Measurements from ENCODE around the gene RTKN. TPM values are rescaled to one million over a fixed set of nuclear protein-coding genes. Genes with fewer than 3 reads are reported as not detected.

The RTKN gene
- polyA plus RNA-seq, 4 donors = 62.1 to 79.9 (median 66.2) TPM

- no peak for DNase-seq (ENCODE audit: low read depth in 4 of 4, low spot score in 3 of 4)
These were observed 57.7 kb downstream of the RTKN start for GRCh38 chr2:74384051-74384450.

- DNase-seq (ENCODE audit: low read depth in 4 of 4, low spot score in 3 of 4) = no peak
These were observed 58.5 kb downstream of the RTKN start for GRCh38 chr2:74383254-74383653.

DNA sequence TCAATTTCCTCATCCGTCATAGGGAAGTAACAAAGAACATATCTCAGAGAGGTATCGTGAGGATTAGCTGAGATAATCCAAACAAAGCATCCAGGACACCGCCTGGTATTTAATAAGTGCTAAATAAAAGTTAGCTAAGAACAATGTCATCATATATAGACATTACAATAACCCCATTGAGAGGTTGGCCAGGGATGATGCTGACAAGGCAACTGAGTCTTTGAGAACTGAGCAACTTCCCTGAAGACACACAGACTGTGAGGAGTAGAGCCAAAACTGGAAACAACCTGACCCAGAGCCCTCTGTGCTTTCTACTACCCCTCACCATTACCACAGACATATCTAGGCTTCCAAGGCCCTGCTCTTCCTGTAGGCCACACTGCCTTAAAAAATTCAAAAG, 60.0 kb downstream of the RTKN start:
- DNase-seq (ENCODE audit: low read depth in 4 of 4, low spot score in 3 of 4) = no peak

DNA sequence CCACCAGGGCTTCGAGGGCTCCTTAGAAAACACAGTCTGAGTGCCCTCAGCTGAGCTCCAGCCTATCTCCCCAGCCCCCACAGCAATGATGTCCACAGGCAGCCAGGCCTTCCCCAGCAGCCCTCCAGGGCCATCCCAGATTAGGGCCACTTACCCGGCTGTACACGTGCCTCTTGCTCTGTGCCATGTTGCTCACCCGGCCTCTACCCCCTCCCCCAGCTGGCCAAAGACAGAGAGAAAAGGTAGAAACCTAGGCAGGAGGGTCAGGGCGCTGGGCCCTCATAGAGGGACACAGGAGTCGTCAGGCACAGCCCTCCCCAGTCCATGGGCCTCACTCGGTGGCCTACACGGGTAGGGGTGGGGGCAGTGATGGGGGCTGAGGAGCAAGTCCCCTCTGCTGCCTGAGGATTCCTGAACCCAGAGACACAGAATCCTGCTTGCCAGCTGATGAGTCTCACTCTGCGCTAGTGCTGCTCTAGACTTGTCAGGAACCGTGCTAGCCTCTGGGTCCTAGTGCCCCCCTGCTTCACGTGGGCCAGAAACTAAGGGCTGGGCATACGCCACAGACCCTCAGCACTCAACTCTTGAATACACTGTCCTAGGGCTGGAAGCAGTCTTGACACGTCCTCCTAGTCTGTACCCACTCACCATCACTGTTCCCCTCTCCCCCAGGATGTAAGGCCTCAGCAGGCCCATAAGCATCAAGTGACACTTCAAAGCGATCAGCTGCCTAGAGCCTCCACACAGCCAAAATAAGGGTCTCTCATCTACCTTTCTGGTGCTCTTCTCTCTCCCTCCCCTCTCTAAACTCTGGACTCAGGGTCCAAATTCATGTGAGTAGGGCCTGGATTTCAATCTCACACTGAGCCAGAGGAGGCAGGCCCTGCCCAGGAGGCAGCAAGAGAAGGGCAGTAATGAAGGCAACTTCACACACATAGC, 61.6 kb downstream of the RTKN start, which contains the start of gene DCTN1:
Gene DCTN1 (minus strand): TSS at position 461 of the 939 bp plus-strand sequence. CDS start 274 bp downstream, at position 187.
- DNase-seq (ENCODE audit: low read depth in 4 of 4, low spot score in 3 of 4) = peak in 3 of 4 donors; percentile 36 to 48 (median 43)

DNA sequence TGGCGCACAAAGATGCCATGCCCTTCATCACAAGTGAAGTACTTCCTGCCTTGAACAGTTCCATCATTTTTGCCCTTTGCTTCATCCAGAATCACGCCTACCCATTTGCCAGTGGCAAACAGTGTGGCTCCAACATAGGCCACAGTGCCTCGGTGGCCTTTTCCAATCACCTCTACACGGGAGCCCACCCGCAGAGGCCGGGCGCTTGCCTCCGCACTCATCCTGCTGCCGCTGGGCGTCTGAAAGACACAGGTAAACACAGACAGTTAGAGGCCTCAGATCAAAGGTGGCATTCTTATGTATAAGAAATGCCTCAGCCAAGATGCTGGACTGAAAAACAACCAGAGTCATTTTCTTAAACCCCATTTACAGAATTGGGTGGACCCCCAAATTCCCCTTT, 63.7 kb downstream of the RTKN start:
- DNase-seq (ENCODE audit: low read depth in 4 of 4, low spot score in 3 of 4) = no peak

- DNase-seq (ENCODE audit: low read depth in 4 of 4, low spot score in 3 of 4) = no peak
These were observed 65.9 kb downstream of the RTKN start for GRCh38 chr2:74375838-74376237.

Other genes starting within 250 kb of the RTKN start
- gene MTHFD2, start 243.3 kb downstream of the RTKN start, polyA plus RNA-seq (ENCODE audit: insufficient read length in 4 of 4) = 10 to 100 TPM; 26.9 to 31.4 (median 27.7) TPM
- gene SLC4A5, start 98.5 kb downstream of the RTKN start, polyA plus RNA-seq (ENCODE audit: insufficient read length in 4 of 4) = 1 to 10 TPM; 1.8 to 3.1 (median 2.3) TPM
- gene DCTN1, start 61.6 kb downstream of the RTKN start, polyA plus RNA-seq (ENCODE audit: insufficient read length in 4 of 4) = 100 to 1,000 TPM; 146 to 166 (median 153) TPM
- 1 to 10 TPM; 5.0 to 9.5 (median 7.2) TPM for gene C2orf81, start 20.3 kb downstream of the RTKN start, polyA plus RNA-seq (ENCODE audit: insufficient read length in 4 of 4)
- 10 to 100 TPM; 36.7 to 44.2 (median 40.9) TPM for gene WDR54, start 20.2 kb downstream of the RTKN start, polyA plus RNA-seq (ENCODE audit: insufficient read length in 4 of 4)
- gene INO80B, start 13.2 kb upstream of the RTKN start, polyA plus RNA-seq (ENCODE audit: insufficient read length in 4 of 4) = 10 to 100 TPM; 20.2 to 29.5 (median 24.5) TPM
- gene WBP1, start 16.5 kb upstream of the RTKN start, polyA plus RNA-seq (ENCODE audit: insufficient read length in 4 of 4) = 100 to 1,000 TPM in 3 of 4 donors, 10 to 100 TPM in 1; 94.9 to 132 (median 109) TPM
- gene MOGS, start 23.4 kb upstream of the RTKN start, polyA plus RNA-seq (ENCODE audit: insufficient read length in 4 of 4) = 10 to 100 TPM; 47.9 to 58.5 (median 53.1) TPM
- gene MRPL53, start 30.7 kb upstream of the RTKN start, polyA plus RNA-seq (ENCODE audit: insufficient read length in 4 of 4) = 10 to 100 TPM; 36.6 to 67.9 (median 44.6) TPM
- 10 to 100 TPM in 2 of 4 donors, 1 to 10 TPM in 2; 8.0 to 12.1 (median 10.1) TPM for gene CCDC142, start 41.1 kb upstream of the RTKN start, polyA plus RNA-seq (ENCODE audit: insufficient read length in 4 of 4)
- 10 to 100 TPM; 27.5 to 32.6 (median 31.2) TPM for gene TTC31, start 41.1 kb upstream of the RTKN start, polyA plus RNA-seq (ENCODE audit: insufficient read length in 4 of 4)
- 1 to 10 TPM; 1.9 to 4.0 (median 3.2) TPM for gene LBX2, start 57.7 kb upstream of the RTKN start, polyA plus RNA-seq (ENCODE audit: insufficient read length in 4 of 4)
- gene PCGF1, start 65.8 kb upstream of the RTKN start, polyA plus RNA-seq (ENCODE audit: insufficient read length in 4 of 4) = 10 to 100 TPM; 23.7 to 30.3 (median 25.8) TPM
- under 1 TPM in 1 of 4 donors, not detected in 3; 0.26 TPM for gene TLX2, start 72.5 kb upstream of the RTKN start, polyA plus RNA-seq (ENCODE audit: insufficient read length in 4 of 4)
- gene DQX1, start 84.3 kb upstream of the RTKN start, polyA plus RNA-seq (ENCODE audit: insufficient read length in 4 of 4) = under 1 TPM; 0.19 to 0.56 (median 0.53) TPM
- gene AUP1, start 87.8 kb upstream of the RTKN start, polyA plus RNA-seq (ENCODE audit: insufficient read length in 4 of 4) = 100 to 1,000 TPM in 3 of 4 donors, 10 to 100 TPM in 1; 95.8 to 113 (median 110) TPM
- gene HTRA2, start 88.0 kb upstream of the RTKN start, polyA plus RNA-seq (ENCODE audit: insufficient read length in 4 of 4) = 10 to 100 TPM; 33.8 to 39.3 (median 37.6) TPM
- 10 to 100 TPM in 3 of 4 donors, 1 to 10 TPM in 1; 9.2 to 11.3 (median 10.4) TPM for gene LOXL3, start 112.0 kb upstream of the RTKN start, polyA plus RNA-seq (ENCODE audit: insufficient read length in 4 of 4)
- gene DOK1, start 112.8 kb upstream of the RTKN start, polyA plus RNA-seq (ENCODE audit: insufficient read length in 4 of 4) = 10 to 100 TPM in 1 of 4 donors, 1 to 10 TPM in 3; 7.8 to 10.2 (median 8.7) TPM
- 1 to 10 TPM in 2 of 4 donors, under 1 TPM in 2; 0.40 to 1.5 (median 1.0) TPM for gene M1AP, start 206.4 kb upstream of the RTKN start, polyA plus RNA-seq (ENCODE audit: insufficient read length in 4 of 4)
- 1 to 10 TPM; 6.7 to 8.1 (median 7.6) TPM for gene SEMA4F, start 212.3 kb upstream of the RTKN start, polyA plus RNA-seq (ENCODE audit: insufficient read length in 4 of 4)